Measurements from ENCODE around the gene NDUFS7. TPM values are rescaled to one million over a fixed set of nuclear protein-coding genes. Genes with fewer than 3 reads are reported as not detected.

NDUFS7 gene
- total and polyA plus RNA-seq, 4 donors: 43.0 to 164 (median 124) TPM

GRCh38 chr19:1373534-1374249, 10.0 kb upstream of the NDUFS7 start:
- DNase-seq (ENCODE audit: low read depth in 4 of 6, low spot score in 6 of 6): peak in 1 of 6 donors; percentile 61
- peaks cover 19% of the 10 kb centered on the region for H3K4me1 ChIP-seq (ENCODE audit: control insufficient read depth, insufficient read depth, low read length)
- no peaks in the 10 kb centered on the region for H3K9me3 ChIP-seq (ENCODE audit: control insufficient read depth, insufficient read depth, low read length)
- H3K36me3 ChIP-seq (ENCODE audit: control insufficient read depth, insufficient read depth, low read length): peaks cover 94% of the 10 kb centered on the region
- no peak overlapping the region for H3K4me3 ChIP-seq (ENCODE audit: low read depth, low read length)
- 66% methylated on average over 18 of the region's 22 CpGs for WGBS (ENCODE audit: insufficient coverage)
- no peaks in the 10 kb centered on the region for H3K27me3 ChIP-seq (ENCODE audit: control insufficient read depth, insufficient read depth, low read length)
- H3K27ac ChIP-seq (ENCODE audit: low read depth, low read length): peak overlapping the region; percentile 33

- no peak overlapping the region for H3K27ac ChIP-seq (ENCODE audit: low read depth, low read length)
- peaks cover 94% of the 10 kb centered on the region for H3K36me3 ChIP-seq (ENCODE audit: control insufficient read depth, insufficient read depth, low read length)
- no peaks in the 10 kb centered on the region for H3K9me3 ChIP-seq (ENCODE audit: control insufficient read depth, insufficient read depth, low read length)
- no peak for DNase-seq (ENCODE audit: low read depth in 4 of 6, low spot score in 6 of 6)
- H3K27me3 ChIP-seq (ENCODE audit: control insufficient read depth, insufficient read depth, low read length): no peaks in the 10 kb centered on the region
- WGBS (ENCODE audit: insufficient coverage): 90% methylated on average over 12 of the region's 12 CpGs
- peaks cover 17% of the 10 kb centered on the region for H3K4me1 ChIP-seq (ENCODE audit: control insufficient read depth, insufficient read depth, low read length)
- no peak overlapping the region for H3K4me3 ChIP-seq (ENCODE audit: low read depth, low read length)
These were observed 9.5 kb upstream of the NDUFS7 start for GRCh38 chr19:1374250-1374577.

GRCh38 chr19:1376415-1376805, 7.3 kb upstream of the NDUFS7 start:
- Histone ChIP-seq H3K36me3 (ENCODE audit: control insufficient read depth, insufficient read depth, low read length) (peaks cover 83% of the 10 kb centered on the region), H3K4me1 (ENCODE audit: control insufficient read depth, insufficient read depth, low read length) (peaks cover 26% of the 10 kb centered on the region), H3K27me3 (ENCODE audit: control insufficient read depth, insufficient read depth, low read length) (no peaks in the 10 kb centered on the region), H3K27ac (ENCODE audit: low read depth, low read length) (no peak overlapping the region), H3K4me3 (ENCODE audit: low read depth, low read length) (no peak overlapping the region), H3K9me3 (ENCODE audit: control insufficient read depth, insufficient read depth, low read length) (no peaks in the 10 kb centered on the region)
- WGBS (ENCODE audit: insufficient coverage): 92% methylated on average over 15 of the region's 17 CpGs
- DNase-seq (ENCODE audit: low read depth in 4 of 6, low spot score in 6 of 6): no peak

- no peak for DNase-seq (ENCODE audit: low read depth in 4 of 6, low spot score in 6 of 6)
- 97% methylated on average over 43 of the region's 43 CpGs for WGBS (ENCODE audit: insufficient coverage)
- H3K4me1 ChIP-seq (ENCODE audit: control insufficient read depth, insufficient read depth, low read length): peaks cover 33% of the 10 kb centered on the region
- H3K27me3 ChIP-seq (ENCODE audit: control insufficient read depth, insufficient read depth, low read length): no peaks in the 10 kb centered on the region
- peaks cover 74% of the 10 kb centered on the region for H3K36me3 ChIP-seq (ENCODE audit: control insufficient read depth, insufficient read depth, low read length)
- H3K27ac ChIP-seq (ENCODE audit: low read depth, low read length): no peak overlapping the region
- H3K9me3 ChIP-seq (ENCODE audit: control insufficient read depth, insufficient read depth, low read length): no peaks in the 10 kb centered on the region
- no peak overlapping the region for H3K4me3 ChIP-seq (ENCODE audit: low read depth, low read length)
These were observed 6.3 kb upstream of the NDUFS7 start for GRCh38 chr19:1377176-1377964.

GRCh38 chr19:1377965-1378785, 5.5 kb upstream of the NDUFS7 start:
- WGBS (ENCODE audit: insufficient coverage): 83% methylated on average over 27 of the region's 33 CpGs
- Histone ChIP-seq H3K27me3 (ENCODE audit: control insufficient read depth, insufficient read depth, low read length) (no peaks in the 10 kb centered on the region), H3K27ac (ENCODE audit: low read depth, low read length) (no peak overlapping the region), H3K9me3 (ENCODE audit: control insufficient read depth, insufficient read depth, low read length) (no peaks in the 10 kb centered on the region), H3K4me3 (ENCODE audit: low read depth, low read length) (no peak overlapping the region), H3K4me1 (ENCODE audit: control insufficient read depth, insufficient read depth, low read length) (peaks cover 28% of the 10 kb centered on the region), H3K36me3 (ENCODE audit: control insufficient read depth, insufficient read depth, low read length) (peaks cover 66% of the 10 kb centered on the region)
- DNase-seq (ENCODE audit: low read depth in 4 of 6, low spot score in 6 of 6): no peak

- Histone ChIP-seq H3K4me3 (ENCODE audit: low read depth, low read length) (no peak overlapping the region), H3K36me3 (ENCODE audit: control insufficient read depth, insufficient read depth, low read length) (peaks cover 55% of the 10 kb centered on the region), H3K27me3 (ENCODE audit: control insufficient read depth, insufficient read depth, low read length) (no peaks in the 10 kb centered on the region), H3K27ac (ENCODE audit: low read depth, low read length) (no peak overlapping the region), H3K4me1 (ENCODE audit: control insufficient read depth, insufficient read depth, low read length) (peaks cover 20% of the 10 kb centered on the region), H3K9me3 (ENCODE audit: control insufficient read depth, insufficient read depth, low read length) (no peaks in the 10 kb centered on the region)
- DNase-seq (ENCODE audit: low read depth in 4 of 6, low spot score in 6 of 6): no peak
- 82% methylated on average over 26 of the region's 27 CpGs for WGBS (ENCODE audit: insufficient coverage)
These were observed 4.4 kb upstream of the NDUFS7 start for GRCh38 chr19:1379126-1379905.

GRCh38 chr19:1379961-1380489, 3.7 kb upstream of the NDUFS7 start:
- H3K27me3 ChIP-seq (ENCODE audit: control insufficient read depth, insufficient read depth, low read length): no peaks in the 10 kb centered on the region
- 70% methylated on average over 8 of the region's 12 CpGs for WGBS (ENCODE audit: insufficient coverage)
- no peak overlapping the region for H3K27ac ChIP-seq (ENCODE audit: low read depth, low read length)
- H3K9me3 ChIP-seq (ENCODE audit: control insufficient read depth, insufficient read depth, low read length): no peaks in the 10 kb centered on the region
- peaks cover 48% of the 10 kb centered on the region for H3K36me3 ChIP-seq (ENCODE audit: control insufficient read depth, insufficient read depth, low read length)
- H3K4me3 ChIP-seq (ENCODE audit: low read depth, low read length): no peak overlapping the region
- DNase-seq (ENCODE audit: low read depth in 4 of 6, low spot score in 6 of 6): no peak
- H3K4me1 ChIP-seq (ENCODE audit: control insufficient read depth, insufficient read depth, low read length): peaks cover 26% of the 10 kb centered on the region

GRCh38 chr19:1382250-1382649, 1.5 kb upstream of the NDUFS7 start:
- peaks cover 49% of the 10 kb centered on the region for H3K36me3 ChIP-seq (ENCODE audit: control insufficient read depth, insufficient read depth, low read length)
- 78% methylated on average over 2 of the region's 3 CpGs for WGBS (ENCODE audit: insufficient coverage)
- H3K9me3 ChIP-seq (ENCODE audit: control insufficient read depth, insufficient read depth, low read length): no peaks in the 10 kb centered on the region
- H3K27ac ChIP-seq (ENCODE audit: low read depth, low read length): no peak overlapping the region
- H3K4me1 ChIP-seq (ENCODE audit: control insufficient read depth, insufficient read depth, low read length): peaks cover 40% of the 10 kb centered on the region
- no peaks in the 10 kb centered on the region for H3K27me3 ChIP-seq (ENCODE audit: control insufficient read depth, insufficient read depth, low read length)
- no peak for DNase-seq (ENCODE audit: low read depth in 4 of 6, low spot score in 6 of 6)
- H3K4me3 ChIP-seq (ENCODE audit: low read depth, low read length): no peak overlapping the region

GRCh38 chr19:1383017-1383311, 743 bp upstream of the NDUFS7 start:
- peaks cover 49% of the 10 kb centered on the region for H3K36me3 ChIP-seq (ENCODE audit: control insufficient read depth, insufficient read depth, low read length)
- 23% methylated on average over 9 of the region's 9 CpGs for WGBS (ENCODE audit: insufficient coverage)
- H3K27ac ChIP-seq (ENCODE audit: low read depth, low read length): peak overlapping the region; percentile 40
- no peaks in the 10 kb centered on the region for H3K27me3 ChIP-seq (ENCODE audit: control insufficient read depth, insufficient read depth, low read length)
- H3K4me1 ChIP-seq (ENCODE audit: control insufficient read depth, insufficient read depth, low read length): peaks cover 40% of the 10 kb centered on the region
- H3K9me3 ChIP-seq (ENCODE audit: control insufficient read depth, insufficient read depth, low read length): no peaks in the 10 kb centered on the region
- H3K4me3 ChIP-seq (ENCODE audit: low read depth, low read length): no peak overlapping the region
- no peak for DNase-seq (ENCODE audit: low read depth in 4 of 6, low spot score in 6 of 6)

Data from spinal cord (tissue), 10 donors.